Activated T-helper 17 cell treated with anti-CD3 and anti-CD28 coated beads, Interleukin-2, amount 50 U/mL, for 72 hours (primary cell): ENCODE measurements around the gene MRPL40. TPM values are rescaled to one million over a fixed set of nuclear protein-coding genes. Genes with fewer than 3 reads are reported as not detected.

ENCODE experiments used
- total RNA-seq, 2 donors: library from RNA; stranded (reverse); gene quantifications; one replicate each; pipeline ENCODE4 v1.2.3, GENCODE V29; 2022

MRPL40 gene
- total RNA-seq, 2 donors from 2014 or later, result 11.8 to 25.7 TPM

Other genes starting within 250 kb of the MRPL40 start
- 1 to 10 TPM in 1 of 2 donors, under 1 TPM in 1; 0.86 to 2.0 TPM for gene CLTCL1, start 140.8 kb upstream of the MRPL40 start, total RNA-seq
- gene HIRA, start 812 bp upstream of the MRPL40 start, total RNA-seq, result 10 to 100 TPM; 21.4 to 45.6 TPM
- gene C22orf39, start 15.2 kb downstream of the MRPL40 start, total RNA-seq, result 10 to 100 TPM; 18.6 to 21.7 TPM
- gene UFD1, start 46.6 kb downstream of the MRPL40 start, total RNA-seq, result 10 to 100 TPM; 56.0 to 93.5 TPM
- gene CDC45, start 47.4 kb downstream of the MRPL40 start, total RNA-seq, result 10 to 100 TPM; 64.2 to 99.9 TPM
- gene CLDN5, start 91.9 kb downstream of the MRPL40 start, total RNA-seq, result under 1 TPM in 1 of 2 donors, not detected in 1; 0.13 TPM